IPS-18a (cell line): Measurements from ENCODE around the gene TMEM18.

Experiments used
- H3K27ac ChIP-seq: one replicate; pipeline ENCODE4 v1.5.1; 2013; ENCODE audit warnings: low read length
- H3K27me3 ChIP-seq: one replicate; pipeline ENCODE4 v1.6.1; 2013; ENCODE audit warnings: mild to moderate bottlenecking, low read length; ENCODE audit not compliant: control insufficient read depth, insufficient read depth
- H3K36me3 ChIP-seq: one replicate; pipeline ENCODE4 v1.6.1; 2013; ENCODE audit warnings: low read depth, low read length; ENCODE audit not compliant: control insufficient read depth
- H3K4me1 ChIP-seq: one replicate; pipeline ENCODE4 v1.6.1; 2013; ENCODE audit warnings: low read depth, low read length; ENCODE audit not compliant: control insufficient read depth
- H3K4me3 ChIP-seq: one replicate; pipeline ENCODE4 v1.5.1; 2013; ENCODE audit warnings: low read length
- H3K9ac ChIP-seq: one replicate; pipeline ENCODE4 v1.6.1; 2013; ENCODE audit warnings: mild to moderate bottlenecking, low read length, moderate library complexity
- H3K9me3 ChIP-seq: one replicate; pipeline ENCODE4 v1.6.1; 2013; ENCODE audit warnings: low read depth, low read length; ENCODE audit not compliant: control insufficient read depth

Gene TMEM18

DNA sequence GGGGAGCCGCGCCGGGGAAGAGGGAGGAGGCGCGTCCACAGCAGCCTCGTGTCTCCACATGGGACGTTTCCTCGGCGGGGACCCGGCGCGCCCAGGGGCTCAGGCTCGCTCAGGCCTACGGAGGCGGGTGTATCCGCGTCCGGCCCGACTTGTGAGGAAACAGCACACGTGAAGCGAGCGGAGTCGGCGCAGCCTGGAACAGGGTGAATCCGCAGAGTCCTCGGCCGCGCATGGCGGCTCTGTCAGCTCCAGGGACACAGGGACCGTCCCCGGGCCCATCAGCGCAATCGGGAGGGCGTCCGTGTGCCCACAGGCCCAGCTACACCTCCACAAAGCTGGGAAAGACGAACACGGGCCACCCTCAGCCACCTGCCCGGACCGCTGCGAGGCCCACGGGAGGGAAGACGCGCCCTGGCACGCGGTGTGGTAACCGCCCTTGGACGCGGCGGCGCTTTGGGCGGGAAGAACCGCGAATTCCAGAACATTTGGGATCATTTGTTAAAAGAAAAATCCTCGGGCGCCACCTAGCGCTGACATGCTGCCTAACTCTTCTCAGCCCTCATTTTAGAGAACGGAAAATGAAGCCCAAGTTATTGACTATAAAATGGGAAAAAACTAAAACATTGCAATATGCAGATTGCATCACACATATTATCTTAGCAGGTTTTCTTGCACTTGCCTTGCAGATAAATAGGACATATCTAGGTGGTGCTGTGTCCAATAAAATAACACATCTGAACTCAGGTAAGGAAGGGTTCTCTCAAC, 40.4 kb downstream of the TMEM18 start:
- no peaks in the 10 kb centered on the region for H3K36me3 ChIP-seq
- peaks cover 6% of the 10 kb centered on the region for H3K27me3 ChIP-seq
- no peaks in the 10 kb centered on the region for H3K4me1 ChIP-seq
- no peak overlapping the region for H3K4me3 ChIP-seq
- H3K9ac ChIP-seq: no peak overlapping the region
- H3K9me3 ChIP-seq: no peaks in the 10 kb centered on the region
- H3K27ac ChIP-seq: no peak overlapping the region

DNA sequence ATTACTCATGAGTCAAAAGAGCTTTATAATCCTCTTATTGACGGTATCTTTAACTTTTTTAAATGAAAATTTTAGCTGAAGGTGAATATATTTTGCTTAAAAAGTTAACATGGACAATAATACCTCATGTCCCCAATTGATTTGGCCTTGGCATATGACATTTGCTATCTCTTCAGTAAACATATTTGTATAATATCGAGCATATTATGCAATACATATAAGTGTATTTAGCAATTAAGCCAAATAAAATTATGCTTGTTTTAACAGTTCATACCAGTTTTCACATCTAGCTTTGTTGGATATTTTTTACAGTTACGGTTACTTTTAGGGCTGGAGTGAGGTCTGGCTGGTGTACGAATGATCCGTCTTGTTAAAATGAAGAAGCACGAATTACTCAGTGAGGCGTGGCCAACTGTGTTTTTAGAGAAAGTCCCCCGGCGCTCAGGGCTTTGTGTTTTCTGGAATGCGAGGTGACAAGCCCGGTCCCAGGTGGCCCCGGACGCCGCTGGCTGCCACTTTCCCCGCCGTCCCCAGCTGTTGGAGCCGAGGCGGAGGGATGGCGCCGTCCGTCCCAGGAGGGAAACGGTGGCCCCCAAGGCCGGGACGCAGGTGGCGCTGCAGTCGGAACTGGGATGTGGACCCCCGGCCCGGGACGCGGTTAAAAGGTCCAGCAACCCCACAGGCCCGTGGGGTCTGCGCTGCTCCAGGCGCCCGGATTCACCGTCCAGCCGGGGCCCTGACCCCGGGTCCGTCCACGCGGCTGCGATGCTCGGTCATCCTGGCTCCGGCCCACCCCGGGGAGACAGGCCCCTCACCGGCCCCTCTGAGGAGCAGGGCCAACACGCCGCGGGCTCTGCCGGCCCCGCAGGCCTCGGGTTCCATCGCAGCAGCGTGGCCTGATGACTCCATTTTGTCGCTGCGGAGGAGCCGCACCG, 41.3 kb downstream of the TMEM18 start:
- no peaks in the 10 kb centered on the region for H3K36me3 ChIP-seq
- peaks cover 6% of the 10 kb centered on the region for H3K27me3 ChIP-seq
- H3K9ac ChIP-seq: no peak overlapping the region
- H3K9me3 ChIP-seq: no peaks in the 10 kb centered on the region
- no peak overlapping the region for H3K27ac ChIP-seq
- no peaks in the 10 kb centered on the region for H3K4me1 ChIP-seq
- no peak overlapping the region for H3K4me3 ChIP-seq

DNA sequence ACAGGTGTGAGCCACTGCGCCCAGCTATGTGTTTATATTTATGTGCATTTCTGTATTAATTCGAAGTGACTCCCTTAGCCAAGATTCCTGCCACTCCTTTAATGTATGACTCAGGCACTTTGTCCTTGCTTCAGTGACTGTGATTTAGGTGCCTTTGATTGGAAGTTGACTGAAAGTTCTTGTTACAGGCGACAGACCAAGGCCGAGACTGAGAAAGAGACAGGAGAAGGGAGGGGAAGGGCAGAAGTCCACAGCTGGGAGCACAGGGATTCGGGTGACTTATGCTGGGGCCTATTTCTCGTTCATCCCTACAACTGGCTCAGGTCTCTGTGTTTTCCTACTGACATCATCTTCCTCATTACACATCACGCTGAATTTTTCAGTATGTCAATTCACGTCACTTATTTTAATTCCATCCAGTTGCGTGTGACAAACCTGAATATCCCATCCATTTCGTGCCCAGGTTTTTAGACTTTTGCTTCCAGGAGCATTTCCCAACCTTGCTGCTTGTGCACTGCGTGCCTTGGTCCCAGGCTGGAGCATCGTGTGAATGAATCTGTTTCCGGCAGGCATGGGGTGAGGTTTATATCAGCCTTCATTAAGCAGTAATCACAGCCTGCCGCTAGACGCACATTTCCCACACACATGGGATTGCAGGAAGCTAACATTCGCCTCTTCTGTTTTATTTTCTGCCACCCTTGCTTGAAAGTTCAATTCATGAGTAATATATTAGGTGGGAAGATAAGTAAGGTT, 42.4 kb downstream of the TMEM18 start:
- H3K9me3 ChIP-seq: no peaks in the 10 kb centered on the region
- H3K36me3 ChIP-seq: no peaks in the 10 kb centered on the region
- H3K27ac ChIP-seq: no peak overlapping the region
- H3K4me1 ChIP-seq: no peaks in the 10 kb centered on the region
- H3K9ac ChIP-seq: no peak overlapping the region
- no peak overlapping the region for H3K4me3 ChIP-seq
- H3K27me3 ChIP-seq: peaks cover 6% of the 10 kb centered on the region

DNA sequence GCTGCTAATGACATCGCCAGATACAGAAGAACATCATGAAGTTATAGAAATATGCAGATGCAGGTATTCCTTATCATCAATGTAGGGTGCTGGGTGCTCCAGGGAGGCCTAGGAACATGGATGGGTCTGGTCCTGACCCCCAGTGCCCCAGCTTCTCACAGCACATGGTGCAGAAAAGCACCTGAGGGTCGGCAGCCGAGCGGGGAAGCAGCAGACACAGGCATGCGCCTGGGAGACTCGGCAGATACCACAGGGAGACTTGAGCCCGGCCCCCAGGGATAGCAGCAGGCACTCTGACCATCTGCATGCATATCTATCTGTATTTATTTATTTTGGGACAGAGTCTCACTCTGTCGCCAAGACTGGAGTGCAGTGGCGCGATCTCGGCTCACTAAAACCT, 43.2 kb downstream of the TMEM18 start:
- Histone ChIP-seq H3K9ac (no peak overlapping the region), H3K27me3 (peaks cover 6% of the 10 kb centered on the region), H3K4me3 (no peak overlapping the region), H3K4me1 (no peaks in the 10 kb centered on the region), H3K36me3 (no peaks in the 10 kb centered on the region), H3K27ac (no peak overlapping the region), H3K9me3 (no peaks in the 10 kb centered on the region)

DNA sequence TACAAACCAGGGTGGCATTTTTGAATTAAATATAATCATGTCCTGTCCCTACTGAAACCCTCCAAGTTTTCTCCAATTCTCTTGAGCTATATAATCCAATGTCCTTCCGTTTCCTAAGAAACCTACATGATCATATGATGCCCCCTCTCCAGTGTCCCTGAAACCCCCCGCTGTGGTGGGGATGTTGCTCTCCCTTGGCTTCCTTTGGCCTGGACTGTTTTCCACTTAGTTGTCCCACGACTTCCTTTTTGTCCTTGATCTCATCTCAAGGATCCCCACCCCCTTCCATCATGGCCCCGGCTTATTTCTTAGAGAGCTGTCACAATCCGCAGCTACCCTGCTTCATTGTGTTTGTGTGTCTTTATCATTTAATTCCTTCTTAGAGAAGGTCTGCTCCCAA, 43.8 kb downstream of the TMEM18 start:
- Histone ChIP-seq H3K4me3 (no peak overlapping the region), H3K9me3 (no peaks in the 10 kb centered on the region), H3K9ac (no peak overlapping the region), H3K36me3 (no peaks in the 10 kb centered on the region), H3K27me3 (peaks cover 6% of the 10 kb centered on the region), H3K27ac (no peak overlapping the region), H3K4me1 (no peaks in the 10 kb centered on the region)

DNA sequence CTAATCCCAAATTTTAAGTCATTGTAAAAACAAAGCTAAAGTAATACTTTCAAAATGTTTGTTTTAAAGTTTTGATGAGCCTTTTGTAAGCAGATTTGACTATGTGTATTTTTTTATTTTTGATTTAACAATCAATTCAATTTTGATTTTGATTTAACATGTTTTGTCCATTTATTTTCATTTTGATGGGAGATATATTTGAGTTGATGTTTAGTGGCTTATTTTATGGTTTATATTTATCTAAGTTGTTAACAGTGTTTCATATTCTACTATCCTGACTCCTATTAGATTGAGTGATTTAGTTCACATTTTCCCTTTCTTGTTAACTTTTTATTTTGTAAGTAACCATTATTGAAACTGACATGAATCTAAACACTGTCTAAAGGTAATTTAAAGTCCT, 44.7 kb downstream of the TMEM18 start:
- Histone ChIP-seq H3K4me1 (peaks cover under 1% of the 10 kb centered on the region), H3K4me3 (no peak overlapping the region), H3K36me3 (no peaks in the 10 kb centered on the region), H3K27me3 (peaks cover 6% of the 10 kb centered on the region), H3K9me3 (no peaks in the 10 kb centered on the region), H3K9ac (no peak overlapping the region), H3K27ac (no peak overlapping the region)

DNA sequence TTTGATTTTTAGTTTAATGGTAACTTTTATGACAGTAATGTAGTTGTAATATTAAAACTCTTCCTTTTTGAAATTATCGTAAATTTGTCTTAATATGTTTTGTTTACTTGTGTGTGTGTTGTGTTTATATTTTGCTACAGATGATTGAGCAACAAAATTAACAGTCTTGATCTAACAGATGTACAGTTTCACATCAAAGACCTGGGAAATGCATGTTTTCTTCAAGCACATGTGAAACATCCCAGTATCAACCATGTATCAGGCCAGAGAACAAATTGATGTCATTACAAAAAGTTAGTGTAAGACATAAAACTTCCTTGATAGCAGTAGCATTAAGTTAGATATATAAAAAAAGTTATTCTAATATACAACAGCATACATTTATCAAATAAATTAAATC, 45.5 kb downstream of the TMEM18 start:
- H3K9me3 ChIP-seq: no peaks in the 10 kb centered on the region
- H3K4me3 ChIP-seq: no peak overlapping the region
- H3K27me3 ChIP-seq: peaks cover 5% of the 10 kb centered on the region
- H3K27ac ChIP-seq: no peak overlapping the region
- H3K36me3 ChIP-seq: no peaks in the 10 kb centered on the region
- no peak overlapping the region for H3K9ac ChIP-seq
- H3K4me1 ChIP-seq: peaks cover 8% of the 10 kb centered on the region

DNA sequence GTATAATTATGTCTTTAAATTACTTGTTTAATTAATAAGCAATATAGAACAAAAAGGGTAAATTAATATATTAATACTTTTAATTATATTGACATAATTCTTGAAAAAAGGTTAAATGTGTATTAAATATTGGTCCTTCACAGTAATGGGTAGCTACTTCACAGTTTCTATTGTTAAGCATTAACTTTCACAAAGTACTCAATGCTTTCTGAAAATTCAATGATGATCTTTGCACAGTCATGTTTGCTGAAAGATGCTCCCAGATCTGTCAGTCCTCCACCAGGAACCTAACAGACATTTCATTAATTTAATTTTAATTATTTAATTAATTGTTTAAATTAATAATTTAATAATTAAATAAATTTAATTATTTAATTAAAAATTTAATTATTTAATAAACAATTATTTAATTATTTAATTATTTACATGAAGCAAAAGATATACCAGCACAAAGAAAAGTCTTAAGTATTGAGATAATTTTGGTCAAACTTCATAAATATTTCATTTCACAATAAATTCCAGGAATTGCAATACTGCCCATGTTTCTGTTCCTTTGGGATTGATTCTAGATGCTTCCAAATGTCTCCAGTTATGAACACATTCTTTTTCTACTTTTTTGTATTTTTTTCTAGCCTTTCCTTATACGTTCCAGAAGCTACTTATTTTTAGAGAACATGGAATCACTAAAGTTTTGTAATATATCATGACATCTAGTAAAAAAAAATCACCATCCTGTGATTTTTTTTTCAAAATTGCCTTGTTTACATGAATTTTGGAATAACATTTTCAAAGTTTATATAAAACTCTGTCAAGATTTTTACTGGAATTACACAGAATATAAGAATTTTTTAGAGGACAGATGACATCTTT, 46.5 kb downstream of the TMEM18 start:
- Histone ChIP-seq H3K27ac (no peak overlapping the region), H3K9me3 (no peaks in the 10 kb centered on the region), H3K27me3 (no peaks in the 10 kb centered on the region), H3K36me3 (no peaks in the 10 kb centered on the region), H3K4me1 (peaks cover 9% of the 10 kb centered on the region), H3K4me3 (no peak overlapping the region), H3K9ac (no peak overlapping the region)

DNA sequence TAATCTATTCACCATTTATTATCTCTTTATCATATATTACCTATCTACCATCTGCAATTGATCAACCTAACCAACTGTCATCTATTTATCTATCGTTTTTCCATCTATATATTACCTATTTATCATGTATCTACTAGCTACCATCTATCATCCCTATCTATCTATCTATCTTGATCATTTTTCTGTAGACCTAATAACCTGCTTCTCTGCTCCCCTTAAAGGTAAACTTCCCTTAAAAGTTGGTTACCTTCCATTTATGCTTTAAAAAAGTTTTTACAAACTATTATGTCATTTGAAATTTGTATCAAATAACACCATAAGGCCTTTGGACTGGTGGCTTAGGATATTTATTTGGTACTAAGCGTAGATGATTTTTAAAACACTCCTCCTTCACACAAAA, 47.2 kb downstream of the TMEM18 start:
- no peaks in the 10 kb centered on the region for H3K36me3 ChIP-seq
- no peak overlapping the region for H3K27ac ChIP-seq
- H3K27me3 ChIP-seq: no peaks in the 10 kb centered on the region
- H3K9ac ChIP-seq: no peak overlapping the region
- H3K4me1 ChIP-seq: peaks cover 9% of the 10 kb centered on the region
- H3K9me3 ChIP-seq: no peaks in the 10 kb centered on the region
- H3K4me3 ChIP-seq: no peak overlapping the region

DNA sequence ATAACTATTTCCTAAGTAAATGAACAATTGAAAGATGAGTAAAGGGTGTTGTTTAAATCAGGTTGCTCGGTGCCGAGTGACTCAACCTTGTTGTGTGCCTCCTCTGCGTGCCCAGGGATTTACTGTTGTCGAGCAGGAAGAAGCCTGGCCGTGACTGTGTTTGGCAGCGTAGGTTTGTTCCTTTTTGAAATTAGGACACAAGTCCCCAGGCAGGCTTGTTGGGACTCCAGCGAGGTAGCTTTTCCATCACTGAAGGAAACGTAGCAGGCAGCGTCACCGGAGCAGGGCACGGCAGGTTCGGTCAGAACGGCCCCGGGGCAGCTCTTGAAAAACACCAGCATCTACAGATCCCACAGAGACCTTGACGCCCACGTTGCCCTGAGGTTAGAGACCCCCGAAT, 48.6 kb downstream of the TMEM18 start:
- Histone ChIP-seq H3K27me3 (no peaks in the 10 kb centered on the region), H3K4me3 (no peak overlapping the region), H3K9ac (no peak overlapping the region), H3K36me3 (no peaks in the 10 kb centered on the region), H3K27ac (no peak overlapping the region), H3K9me3 (no peaks in the 10 kb centered on the region), H3K4me1 (peaks cover 9% of the 10 kb centered on the region)
